ENCODE results near the gene PRR20G.

PRR20G gene

GRCh38 chr3:127263586-127264231 lies 24.1 kb downstream of the PRR20G start:
- no peak for DNase-seq (ENCODE audit: low read depth)

DNA sequence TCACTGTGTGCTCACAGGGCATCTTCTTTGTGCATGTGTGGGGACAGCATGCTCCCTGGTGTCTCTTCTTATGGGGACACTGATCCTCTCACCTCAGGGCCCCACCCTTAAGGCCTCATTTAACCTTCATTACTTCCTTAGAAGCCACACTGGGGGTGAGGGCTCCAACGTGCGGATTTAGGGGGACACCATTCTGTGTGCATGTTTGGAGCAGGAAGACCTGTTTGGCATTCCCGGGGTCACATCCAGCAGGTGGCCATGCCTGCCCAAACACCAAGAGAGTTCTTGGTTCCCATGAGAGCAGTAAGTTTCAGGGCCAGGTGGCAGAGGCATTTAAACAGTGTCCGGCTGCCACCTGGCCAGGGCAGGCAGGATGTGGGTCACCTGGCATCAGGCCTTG lies 24.8 kb downstream of the PRR20G start:
- DNase-seq (ENCODE audit: low read depth): no peak

GRCh38 chr3:127262533-127262932 lies 25.3 kb downstream of the PRR20G start:
- DNase-seq (ENCODE audit: low read depth): no peak

DNA sequence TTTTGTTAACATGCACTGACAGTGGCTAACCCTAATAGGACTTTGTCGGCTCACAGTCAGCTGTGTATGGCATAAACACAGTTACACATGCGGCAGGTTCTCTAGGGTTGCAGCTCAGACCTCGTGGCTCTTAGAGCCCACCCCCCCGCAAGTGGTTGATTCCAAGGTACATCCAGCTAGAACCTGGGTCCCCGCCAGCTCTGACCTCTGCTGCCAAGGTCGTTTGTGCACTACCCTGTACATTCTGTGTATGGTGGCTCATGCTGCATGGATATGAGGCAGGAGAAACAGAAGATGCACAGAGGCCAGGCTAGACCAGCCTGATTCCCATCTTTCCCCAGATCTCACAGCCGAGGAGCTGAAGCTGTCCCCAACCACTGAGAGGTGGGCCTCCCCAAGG lies 25.9 kb downstream of the PRR20G start:
- DNase-seq (ENCODE audit: low read depth): no peak

- no peak for DNase-seq (ENCODE audit: low read depth)
Measured at GRCh38 chr3:127260826-127261555, 26.9 kb downstream of the PRR20G start.

GRCh38 chr3:127260416-127260815 lies 27.4 kb downstream of the PRR20G start:
- DNase-seq (ENCODE audit: low read depth): no peak

- no peak for DNase-seq (ENCODE audit: low read depth)
Measured at GRCh38 chr3:127259882-127260281, 28.0 kb downstream of the PRR20G start.

DNA sequence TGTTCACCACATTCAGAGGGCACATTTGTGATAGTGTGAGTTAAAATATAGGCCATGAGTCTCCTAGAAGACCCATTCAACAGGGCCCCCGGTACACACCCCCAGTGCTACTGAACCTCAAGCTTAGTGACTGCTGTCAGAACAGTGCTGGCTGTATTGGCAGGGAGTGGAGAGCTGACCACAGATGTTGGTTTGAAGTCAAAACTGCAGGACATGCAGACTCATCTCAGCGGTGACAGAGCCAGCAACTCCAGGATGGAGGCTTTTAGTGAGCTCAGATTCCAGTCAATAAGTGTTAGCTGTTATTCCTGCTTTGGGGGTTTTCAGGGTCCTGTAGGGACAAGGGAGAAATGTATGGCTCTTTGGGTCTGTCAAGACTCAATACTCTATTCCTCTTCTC lies 29.1 kb downstream of the PRR20G start:
- no peak for DNase-seq (ENCODE audit: low read depth)

DNA sequence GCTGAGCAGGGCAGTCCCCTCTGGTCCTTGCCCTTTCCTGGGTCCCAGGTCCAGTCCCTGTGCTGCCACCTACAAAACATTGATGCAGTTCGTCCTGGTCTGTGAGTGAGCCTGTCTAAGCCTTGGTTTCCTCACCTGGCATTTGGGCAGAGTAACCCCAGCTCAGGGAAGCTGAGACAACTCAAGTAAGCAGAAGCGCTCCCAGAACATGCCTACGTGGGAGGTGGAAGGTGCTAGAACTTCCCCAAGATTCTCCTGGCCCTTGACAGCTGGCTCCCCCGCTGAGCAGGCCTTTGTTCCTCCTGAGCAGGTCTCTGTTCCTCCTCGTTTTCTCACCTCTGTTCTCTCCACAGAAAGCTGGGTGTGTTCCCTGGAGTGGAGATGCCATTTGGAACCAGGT lies 30.5 kb downstream of the PRR20G start:
- no peak for DNase-seq (ENCODE audit: low read depth)

GRCh38 chr3:127256733-127257271 lies 31.0 kb downstream of the PRR20G start:
- DNase-seq (ENCODE audit: low read depth): no peak

DNA sequence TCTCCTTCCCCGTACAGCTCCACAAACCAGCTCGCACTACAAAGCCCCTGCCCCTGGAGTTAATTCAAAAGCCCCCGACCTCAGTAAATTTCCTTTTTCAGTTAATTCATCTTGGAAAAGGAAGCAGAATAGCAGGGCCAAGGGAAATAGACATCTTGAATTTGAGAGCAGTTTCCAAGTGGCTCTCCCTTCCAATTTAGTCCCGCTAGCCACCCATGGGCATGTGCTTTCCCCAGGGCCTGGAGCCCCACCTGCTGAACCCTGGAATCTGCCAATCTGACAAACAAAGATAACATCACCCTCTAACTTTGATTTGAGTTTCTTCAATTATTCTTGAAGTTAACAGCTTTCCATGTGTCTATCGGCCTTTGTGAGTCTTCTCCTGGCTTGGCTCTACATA lies 31.7 kb downstream of the PRR20G start:
- no peak for DNase-seq (ENCODE audit: low read depth)

DNA sequence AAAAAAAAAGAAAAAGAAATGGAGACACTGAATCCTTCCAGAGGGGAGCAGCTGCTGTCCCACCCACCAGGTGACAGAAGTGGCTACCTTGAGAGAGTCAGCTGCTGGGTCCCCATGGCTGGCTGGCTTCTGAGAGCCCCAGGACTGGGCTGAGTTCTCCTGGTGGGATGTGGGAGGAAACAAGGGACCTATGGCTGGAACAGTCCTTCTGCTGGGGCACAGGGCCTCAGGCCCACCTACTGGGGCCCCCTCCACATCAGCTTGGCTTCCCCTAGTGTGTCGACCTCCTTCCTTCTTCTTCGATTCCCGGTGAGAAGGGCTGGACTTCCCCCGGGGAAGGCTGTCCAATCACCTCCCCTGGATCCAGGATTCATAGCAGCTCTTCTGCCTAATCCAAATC lies 32.3 kb downstream of the PRR20G start:
- no peak for DNase-seq (ENCODE audit: low read depth)

GRCh38 chr3:127254730-127255129 lies 33.1 kb downstream of the PRR20G start:
- DNase-seq (ENCODE audit: low read depth): no peak

DNA sequence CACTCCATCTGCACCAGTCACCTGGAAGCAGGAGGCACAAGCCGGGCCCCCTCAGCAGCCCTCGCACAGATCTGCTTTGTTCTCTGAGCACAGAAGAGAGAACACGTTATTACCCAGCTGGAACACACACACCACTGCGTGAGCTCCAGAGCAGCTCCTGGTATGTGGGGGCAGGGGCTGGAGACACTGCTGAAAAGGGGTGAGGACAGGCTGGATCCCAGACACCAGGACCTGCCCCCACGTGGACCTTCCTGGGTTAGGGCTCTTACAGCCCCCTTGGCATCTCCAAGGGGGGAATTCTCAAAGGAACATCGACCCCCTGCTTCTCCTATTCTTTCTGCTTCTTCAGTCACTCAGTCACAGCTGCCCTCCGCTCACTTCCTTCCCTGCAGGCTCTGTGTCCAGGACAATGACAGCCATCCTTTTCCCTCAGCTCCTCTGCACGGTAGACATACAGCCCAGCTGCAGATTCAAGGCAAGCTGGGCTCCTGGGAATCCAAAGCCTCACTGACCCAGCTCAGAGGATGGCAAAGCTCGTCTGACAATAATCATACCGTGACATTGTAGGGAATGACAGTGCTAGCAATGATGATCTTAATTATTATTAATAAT lies 33.7 kb downstream of the PRR20G start:
- no peak for DNase-seq (ENCODE audit: low read depth)

DNA sequence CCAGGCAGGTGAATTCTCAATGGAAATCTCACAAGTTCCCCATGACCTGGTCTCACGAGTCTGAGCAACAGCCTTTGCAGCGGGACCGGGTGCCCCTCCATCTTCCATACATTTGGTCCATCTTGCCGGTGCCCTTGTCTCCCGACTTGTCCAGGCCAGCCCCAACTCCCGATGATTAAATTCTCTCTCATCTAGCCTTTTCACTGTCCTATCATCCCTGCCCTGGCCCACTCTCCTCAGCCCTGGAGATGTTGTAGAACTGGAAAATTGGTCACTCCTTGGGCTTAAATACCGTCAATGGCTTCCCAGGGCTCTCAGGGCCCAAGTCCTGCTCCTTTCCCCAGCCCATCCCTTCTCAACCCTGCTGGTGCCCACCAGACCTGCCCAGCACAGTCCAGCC lies 34.4 kb downstream of the PRR20G start:
- DNase-seq (ENCODE audit: low read depth): no peak

GRCh38 chr3:127252446-127252845 lies 35.4 kb downstream of the PRR20G start:
- DNase-seq (ENCODE audit: low read depth): no peak

DNA sequence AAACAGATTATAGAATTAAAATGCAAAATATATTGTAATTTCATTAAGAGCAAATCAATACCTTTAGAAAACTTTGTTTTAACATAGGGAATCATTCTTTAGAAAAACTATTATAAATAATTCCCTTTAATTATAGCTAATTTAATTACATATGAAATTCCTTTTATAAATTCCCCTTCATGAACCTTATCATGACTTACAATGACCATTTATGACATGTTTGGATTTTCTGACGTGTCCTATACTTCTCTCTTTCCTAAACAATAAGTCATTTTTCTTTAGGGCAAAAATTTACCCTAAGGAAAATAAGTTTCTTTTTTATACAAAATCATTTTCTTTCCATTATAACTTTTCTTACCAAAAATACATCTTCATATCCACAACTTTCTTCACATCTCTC lies 37.8 kb downstream of the PRR20G start:
- no peak for DNase-seq (ENCODE audit: low read depth)

DNA sequence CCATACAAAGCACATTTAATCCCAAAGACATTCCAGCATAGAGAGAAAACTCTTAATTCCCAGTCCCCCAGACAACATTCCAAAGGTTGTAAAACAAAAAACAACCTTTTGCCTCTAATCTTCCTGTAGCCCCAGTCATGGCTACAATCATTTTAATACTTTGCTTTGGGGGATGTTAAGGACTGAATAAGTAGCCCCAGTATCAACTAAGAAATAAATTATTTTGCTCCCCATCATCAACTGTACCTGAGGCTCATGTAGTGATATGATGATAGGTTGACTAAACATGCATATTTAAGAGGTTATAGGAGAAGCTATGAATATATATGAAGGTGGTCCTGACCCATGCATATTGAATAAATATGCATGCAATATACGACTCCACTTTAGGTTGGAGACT lies 40.6 kb downstream of the PRR20G start:
- no peak for DNase-seq (ENCODE audit: low read depth)

DNA sequence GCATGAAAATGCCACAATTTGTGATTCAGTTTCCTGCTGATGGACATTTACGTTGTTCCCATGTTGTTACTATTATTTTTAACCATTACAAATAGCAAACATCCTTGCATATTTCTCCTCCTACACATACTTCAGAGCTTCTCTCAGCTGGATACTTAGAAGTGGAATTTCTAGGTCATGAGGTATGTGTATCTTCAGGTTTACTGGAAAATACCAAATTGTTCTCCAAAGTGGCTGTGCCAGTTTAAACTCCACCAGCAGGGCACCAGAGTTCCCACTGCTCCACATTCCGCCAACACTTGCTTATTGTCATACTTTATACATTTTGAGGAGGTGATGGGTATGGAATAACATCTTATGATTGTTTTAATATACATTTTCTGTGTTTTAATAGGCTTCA lies 49.2 kb downstream of the PRR20G start:
- no peak for DNase-seq (ENCODE audit: low read depth)

- no peak for DNase-seq (ENCODE audit: low read depth)
Measured at GRCh38 chr3:127237835-127238234, 50.0 kb downstream of the PRR20G start.

DNA sequence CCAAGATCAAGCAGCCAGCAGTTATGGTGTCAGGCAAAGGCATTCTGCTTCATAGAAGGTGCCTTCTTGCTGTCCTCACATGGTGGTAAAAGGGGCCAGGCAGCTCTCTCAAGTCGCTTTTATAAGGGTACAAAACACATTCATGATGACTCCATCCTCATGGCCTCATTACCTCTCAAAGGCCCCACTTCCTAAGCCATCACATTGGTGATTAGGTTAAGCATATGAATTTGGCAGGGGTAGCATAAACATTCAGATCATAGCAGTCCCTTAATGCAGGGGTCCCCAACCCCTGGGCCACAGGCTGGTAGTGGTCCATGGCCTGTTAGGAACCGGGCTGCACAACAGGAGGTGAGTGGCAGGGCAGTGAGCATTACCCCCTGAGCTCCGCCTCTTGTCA lies 52.1 kb downstream of the PRR20G start:
- no peak for DNase-seq (ENCODE audit: low read depth)

- DNase-seq (ENCODE audit: low read depth): no peak
Measured at GRCh38 chr3:127234778-127235177, 53.1 kb downstream of the PRR20G start.
